ENCODE data around the gene KRT26. TPM values are rescaled to one million over a fixed set of nuclear protein-coding genes. Genes with fewer than 3 reads are reported as not detected.

KRT26 gene
- total and polyA plus RNA-seq, 10 of the 15 experiments (the other 5 are each of a cell fraction or from before 2014, with no cell fraction given), result not detected

GRCh38 chr17:40718930-40719329, 53.1 kb downstream of the KRT26 start:
- DNase-seq (ENCODE audit: low read depth, low spot score) (no peak), FAIRE-seq (no peak), ATAC-seq (no peak)
- H3K4me3 ChIP-seq, result no peak overlapping the region
- H2AFZ ChIP-seq (ENCODE audit: control insufficient read depth, low read depth, low read length), result no peak overlapping the region
- H3K4me2 ChIP-seq (ENCODE audit: control insufficient read depth, insufficient read depth), result no peak overlapping the region
- intact Hi-C loops (cut with micrococcal nuclease; ENCODE audit: unreplicated experiment) (no loop called here), in situ Hi-C loops (cut with MboI) (no loop called here)
- H3K4me1 ChIP-seq (ENCODE audit: control insufficient read depth, insufficient read depth, low read length), result no peaks in the 10 kb centered on the region
- ChIA-PET POLR2A (interaction anchor here (0.7 to 1.2 kb wide), 2 partner anchors 12 to 39 kb away, joined by 3 to 4 read pairs; no protein-coding TSS in a partner anchor), SMC1A (ENCODE audit: uncharacterized antibody, unreplicated experiment) (interaction anchor here (1.1 to 3.1 kb wide), 5 partner anchors 9 to 72 kb away, joined by 3 to 10 read pairs (median 4); no protein-coding TSS in a partner anchor), CTCF (interaction anchor here (1.1 to 1.3 kb wide), 2 partner anchors 12 to 16 kb away, joined by 4 to 6 read pairs; partner anchors contain the start of gene KRT24), RAD21 (ENCODE audit: unreplicated experiment) (no interaction called here)
- no peak overlapping the region for H3K9ac ChIP-seq (ENCODE audit: control insufficient read depth, insufficient read depth, low read length)
- no TSS peak for BruUV-seq (replicated peaks)
- no peaks in the 10 kb centered on the region for H3K79me2 ChIP-seq (ENCODE audit: control insufficient read depth, insufficient read depth, low read length)
- no peaks in the 10 kb centered on the region; the same call in 2 of the 3 replicates for H3K9me3 ChIP-seq (replicated peaks; ENCODE audit: control insufficient read depth, insufficient read depth, low read length)
- no peaks in the 10 kb centered on the region for H4K20me1 ChIP-seq (ENCODE audit: control insufficient read depth, insufficient read depth)
- H3K27ac ChIP-seq (ENCODE audit: control insufficient read depth, insufficient read depth), result no peak overlapping the region
- H3K27me3 ChIP-seq (replicated peaks in 1 of 2; ENCODE audit: control insufficient read depth in 2 of 2, insufficient read depth in 2 of 2, low read length in 1 of 2), result peaks cover 0 to 6% of the 10 kb centered on the region in 2 experiments; a peak in 2 of 4 replicates
- no peaks in the 10 kb centered on the region for H3K36me3 ChIP-seq (ENCODE audit: control insufficient read depth in 2 of 2, insufficient read depth in 2 of 2, low read length in 1 of 2)
- 26% methylated on average over 8 of the region's 8 CpGs for WGBS (ENCODE audit: insufficient coverage, insufficient replicate concordance, low lambda C conversion rate, missing lambda C conversion rate)
- no peak for TF ChIP-seq MTA3 (IDR thresholded peaks at IDR 0.05; ENCODE audit: borderline replicate concordance, low read length)
- no peak for TF ChIP-seq ZZZ3 (IDR thresholded peaks at IDR 0.05; ENCODE audit: control insufficient read depth, insufficient read length, low read depth)
- TF ChIP-seq, protein P1, sequence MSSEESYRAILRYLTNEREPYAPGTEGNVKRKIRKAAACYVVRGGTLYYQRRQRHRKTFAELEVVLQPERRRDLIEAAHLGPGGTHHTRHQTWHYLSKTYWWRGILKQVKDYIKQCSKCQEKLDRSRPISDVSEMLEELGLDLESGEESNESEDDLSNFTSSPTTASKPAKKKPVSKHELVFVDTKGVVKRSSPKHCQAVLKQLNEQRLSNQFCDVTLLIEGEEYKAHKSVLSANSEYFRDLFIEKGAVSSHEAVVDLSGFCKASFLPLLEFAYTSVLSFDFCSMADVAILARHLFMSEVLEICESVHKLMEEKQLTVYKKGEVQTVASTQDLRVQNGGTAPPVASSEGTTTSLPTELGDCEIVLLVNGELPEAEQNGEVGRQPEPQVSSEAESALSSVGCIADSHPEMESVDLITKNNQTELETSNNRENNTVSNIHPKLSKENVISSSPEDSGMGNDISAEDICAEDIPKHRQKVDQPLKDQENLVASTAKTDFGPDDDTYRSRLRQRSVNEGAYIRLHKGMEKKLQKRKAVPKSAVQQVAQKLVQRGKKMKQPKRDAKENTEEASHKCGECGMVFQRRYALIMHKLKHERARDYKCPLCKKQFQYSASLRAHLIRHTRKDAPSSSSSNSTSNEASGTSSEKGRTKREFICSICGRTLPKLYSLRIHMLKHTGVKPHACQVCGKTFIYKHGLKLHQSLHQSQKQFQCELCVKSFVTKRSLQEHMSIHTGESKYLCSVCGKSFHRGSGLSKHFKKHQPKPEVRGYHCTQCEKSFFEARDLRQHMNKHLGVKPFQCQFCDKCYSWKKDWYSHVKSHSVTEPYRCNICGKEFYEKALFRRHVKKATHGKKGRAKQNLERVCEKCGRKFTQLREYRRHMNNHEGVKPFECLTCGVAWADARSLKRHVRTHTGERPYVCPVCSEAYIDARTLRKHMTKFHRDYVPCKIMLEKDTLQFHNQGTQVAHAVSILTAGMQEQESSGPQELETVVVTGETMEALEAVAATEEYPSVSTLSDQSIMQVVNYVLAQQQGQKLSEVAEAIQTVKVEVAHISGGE (CRISPR knock-in tag; IDR thresholded peaks at IDR 0.05), result no peak
- no peak for TF ChIP-seq ATF3 (IDR thresholded peaks at IDR 0.05; ENCODE audit: borderline replicate concordance, extremely low read depth, low read depth, low read length)
- TF ChIP-seq SUZ12 (IDR thresholded peaks at IDR 0.05; ENCODE audit: unreplicated experiment), result no peak
- no peak for TF ChIP-seq ELK1 (IDR thresholded peaks at IDR 0.05; ENCODE audit: low read depth, low read length)
- TF ChIP-seq HSF1 (IDR thresholded peaks at IDR 0.05; ENCODE audit: low read depth, low read length), result no peak
- no peak for TF ChIP-seq ZNF592 (IDR thresholded peaks at IDR 0.05)

Measured in GM12878 (cell line).